Right lobe of liver (tissue), 4 donors: ENCODE data around the gene COA5.

Source experiments
- CTCF ChIP-seq, 4 donors: fragments of 200-600 bp in 3 of 4; fragments of 450-650 bp in 1 of 4; IDR thresholded peaks; one replicate each; pipeline versions ENCODE4 v1.5.1 to v1.8.0; 2016 to 2022; ENCODE audit warnings: antibody characterized with exemption in 4 of 4, mild to moderate bottlenecking in 2 of 4
- POLR2A ChIP-seq: fragments of 450-650 bp; IDR thresholded peaks from one replicate; pipeline ENCODE4 v1.6.1; 2017; ENCODE audit warnings: antibody characterized with exemption, mild to moderate bottlenecking
- donor health status: DM: no; HTN: no; CAD: no.
- donor health status: DM: no; HTN: no; CAD: no.
- donor health status: DM: no; HTN: yes; CAD: no.

GRCh38 chr2:98570356-98570755 is 38.0 kb downstream of the COA5 start:
- TF ChIP-seq CTCF (IDR thresholded peaks at IDR 0.05) (no peak), POLR2A (no peak)
